ENCODE results near the gene SAMD4B. TPM values are rescaled to one million over a fixed set of nuclear protein-coding genes. Genes with fewer than 3 reads are reported as not detected.

Gene SAMD4B
- total and polyA plus RNA-seq, 10 of the 15 experiments (the other 5 are each of a cell fraction or from before 2014, with no cell fraction given), result 2.4 to 43.3 (median 23.9) TPM

GRCh38 chr19:39397360-39398296, 55.4 kb downstream of the SAMD4B start (continued):
- TF ChIP-seq ZNF384 (IDR thresholded peaks at IDR 0.05; ENCODE audit: borderline replicate concordance, low read depth, low read length) (no peak), CHD4 (IDR thresholded peaks at IDR 0.05) (no peak), PAX5 (IDR thresholded peaks at IDR 0.05; ENCODE audit: borderline replicate concordance, low read depth, low read length) (peak; percentile 41; the same call in 1 of the 2 replicates), RELA (IDR thresholded peaks at IDR 0.05; ENCODE audit: borderline replicate concordance, partially characterized antibody) (peak; percentile 74), RCOR1 (conservative IDR thresholded peaks at IDR 0.05; ENCODE audit: low read depth, low read length) (0 out of 2 replicates have a peak, but pooled peaks have one; percentile 68), POLR2A (IDR thresholded peaks at IDR 0.05; ENCODE audit: low read depth, low read length) (no peak; the same call in 1 of the 2 replicates), FOS (IDR thresholded peaks at IDR 0.05; ENCODE audit: borderline replicate concordance, extremely low read depth, insufficient read length) (no peak), MTA2 (IDR thresholded peaks at IDR 0.05; ENCODE audit: low read depth) (peak; percentile 46; the same call in 1 of the 2 replicates), TARDBP (IDR thresholded peaks at IDR 0.05; ENCODE audit: borderline replicate concordance) (no peak), NR2F1 (conservative IDR thresholded peaks at IDR 0.05) (peak; percentile 65), SPI1 (IDR thresholded peaks at IDR 0.05; ENCODE audit: borderline replicate concordance, insufficient read depth, low read depth, low read length) (peak; percentile 13; the same call in 1 of the 2 replicates), ZZZ3 (IDR thresholded peaks at IDR 0.05; ENCODE audit: control insufficient read depth, insufficient read length, low read depth) (no peak), MEF2B (IDR thresholded peaks at IDR 0.05; ENCODE audit: partially characterized antibody, poor library complexity, severe bottlenecking) (peak; percentile 7), TBL1XR1 (IDR thresholded peaks at IDR 0.05; ENCODE audit: low read depth, low read length) (0 out of 2 replicates have a peak, but pooled peaks have one; percentile 14), ZNF24 (IDR thresholded peaks at IDR 0.05) (peak; percentile 69), HCFC1 (IDR thresholded peaks at IDR 0.05; ENCODE audit: low read length) (peak; percentile 23; the same call in 1 of the 2 replicates), LARP7 (IDR thresholded peaks at IDR 0.05) (peak; percentile 44; the same call in 1 of the 2 replicates), BCL3 (IDR thresholded peaks at IDR 0.05; ENCODE audit: borderline replicate concordance, insufficient read depth, low read depth, low read length, poor library complexity, severe bottlenecking) (no peak), ETV6 (conservative IDR thresholded peaks at IDR 0.05 in 1 of 2, IDR thresholded peaks at IDR 0.05 in 1 of 2; ENCODE audit: borderline replicate concordance in 1 of 2, low read depth in 1 of 2) (no peak), JUNB (IDR thresholded peaks at IDR 0.05) (no peak), KLF5 (IDR thresholded peaks at IDR 0.05; ENCODE audit: partially characterized antibody) (peak; percentile 55)
- TF ChIP-seq, protein P1, sequence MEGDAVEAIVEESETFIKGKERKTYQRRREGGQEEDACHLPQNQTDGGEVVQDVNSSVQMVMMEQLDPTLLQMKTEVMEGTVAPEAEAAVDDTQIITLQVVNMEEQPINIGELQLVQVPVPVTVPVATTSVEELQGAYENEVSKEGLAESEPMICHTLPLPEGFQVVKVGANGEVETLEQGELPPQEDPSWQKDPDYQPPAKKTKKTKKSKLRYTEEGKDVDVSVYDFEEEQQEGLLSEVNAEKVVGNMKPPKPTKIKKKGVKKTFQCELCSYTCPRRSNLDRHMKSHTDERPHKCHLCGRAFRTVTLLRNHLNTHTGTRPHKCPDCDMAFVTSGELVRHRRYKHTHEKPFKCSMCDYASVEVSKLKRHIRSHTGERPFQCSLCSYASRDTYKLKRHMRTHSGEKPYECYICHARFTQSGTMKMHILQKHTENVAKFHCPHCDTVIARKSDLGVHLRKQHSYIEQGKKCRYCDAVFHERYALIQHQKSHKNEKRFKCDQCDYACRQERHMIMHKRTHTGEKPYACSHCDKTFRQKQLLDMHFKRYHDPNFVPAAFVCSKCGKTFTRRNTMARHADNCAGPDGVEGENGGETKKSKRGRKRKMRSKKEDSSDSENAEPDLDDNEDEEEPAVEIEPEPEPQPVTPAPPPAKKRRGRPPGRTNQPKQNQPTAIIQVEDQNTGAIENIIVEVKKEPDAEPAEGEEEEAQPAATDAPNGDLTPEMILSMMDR (IDR thresholded peaks at IDR 0.05 in 2 of 3, conservative IDR thresholded peaks at IDR 0.05 in 1 of 3; ENCODE audit: control insufficient read depth in 2 of 3, extremely low read depth in 1 of 3, insufficient read depth in 1 of 3, low read depth in 3 of 3, low read length in 3 of 3), result peak; percentile 97 to 98 (median 98); a peak in 5 of 6 replicates
- TF ChIP-seq, protein P2, sequence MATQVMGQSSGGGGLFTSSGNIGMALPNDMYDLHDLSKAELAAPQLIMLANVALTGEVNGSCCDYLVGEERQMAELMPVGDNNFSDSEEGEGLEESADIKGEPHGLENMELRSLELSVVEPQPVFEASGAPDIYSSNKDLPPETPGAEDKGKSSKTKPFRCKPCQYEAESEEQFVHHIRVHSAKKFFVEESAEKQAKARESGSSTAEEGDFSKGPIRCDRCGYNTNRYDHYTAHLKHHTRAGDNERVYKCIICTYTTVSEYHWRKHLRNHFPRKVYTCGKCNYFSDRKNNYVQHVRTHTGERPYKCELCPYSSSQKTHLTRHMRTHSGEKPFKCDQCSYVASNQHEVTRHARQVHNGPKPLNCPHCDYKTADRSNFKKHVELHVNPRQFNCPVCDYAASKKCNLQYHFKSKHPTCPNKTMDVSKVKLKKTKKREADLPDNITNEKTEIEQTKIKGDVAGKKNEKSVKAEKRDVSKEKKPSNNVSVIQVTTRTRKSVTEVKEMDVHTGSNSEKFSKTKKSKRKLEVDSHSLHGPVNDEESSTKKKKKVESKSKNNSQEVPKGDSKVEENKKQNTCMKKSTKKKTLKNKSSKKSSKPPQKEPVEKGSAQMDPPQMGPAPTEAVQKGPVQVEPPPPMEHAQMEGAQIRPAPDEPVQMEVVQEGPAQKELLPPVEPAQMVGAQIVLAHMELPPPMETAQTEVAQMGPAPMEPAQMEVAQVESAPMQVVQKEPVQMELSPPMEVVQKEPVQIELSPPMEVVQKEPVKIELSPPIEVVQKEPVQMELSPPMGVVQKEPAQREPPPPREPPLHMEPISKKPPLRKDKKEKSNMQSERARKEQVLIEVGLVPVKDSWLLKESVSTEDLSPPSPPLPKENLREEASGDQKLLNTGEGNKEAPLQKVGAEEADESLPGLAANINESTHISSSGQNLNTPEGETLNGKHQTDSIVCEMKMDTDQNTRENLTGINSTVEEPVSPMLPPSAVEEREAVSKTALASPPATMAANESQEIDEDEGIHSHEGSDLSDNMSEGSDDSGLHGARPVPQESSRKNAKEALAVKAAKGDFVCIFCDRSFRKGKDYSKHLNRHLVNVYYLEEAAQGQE (IDR thresholded peaks at IDR 0.05; ENCODE audit: low read depth, low read length), result no peak
